Sciatic nerve (tissue), 2 donors: ENCODE results near the gene KCNAB1. TPM values are rescaled to one million over a fixed set of nuclear protein-coding genes. Genes with fewer than 3 reads are reported as not detected.
"Not testable (repeated sequence)": the region's sequence is repeated elsewhere in the genome, so short reads cannot be mapped to it uniquely, and the experiment has no call there.

ENCODE experiments used
- ATAC-seq: fragments of 200-7000 bp; cut with Tn5 transposase; one replicate; pipeline ENCODE4 v1.9.1; 2020; ENCODE audit warnings: mild to moderate bottlenecking, moderate library complexity
- DNase-seq: peaks from one replicate; pipeline ENCODE4 v3.0.0-alpha.2; 2020; ENCODE audit warnings: low spot score
- intact Hi-C: fragments of 100-400 bp; cut with DNase I; formaldehyde crosslinking; loops from one replicate; pipeline ENCODE4 v1.14.2; 2022
- total RNA-seq: library from RNA; stranded (reverse); fragmentation: NEBNext Ultra II Directional; extraction: Animal tissue kit (Norgen Biotek cat#: 25700); gene quantifications from one replicate; pipeline ENCODE4 v1.2.1, GENCODE V29; 2021
- donor health status: DM: no; HTN: no; CAD: no.
- donor health status: DM: no; HTN: no; CAD: no.

Gene KCNAB1
- total RNA-seq, 1 donor from 2014 or later: 6.2 TPM

DNA sequence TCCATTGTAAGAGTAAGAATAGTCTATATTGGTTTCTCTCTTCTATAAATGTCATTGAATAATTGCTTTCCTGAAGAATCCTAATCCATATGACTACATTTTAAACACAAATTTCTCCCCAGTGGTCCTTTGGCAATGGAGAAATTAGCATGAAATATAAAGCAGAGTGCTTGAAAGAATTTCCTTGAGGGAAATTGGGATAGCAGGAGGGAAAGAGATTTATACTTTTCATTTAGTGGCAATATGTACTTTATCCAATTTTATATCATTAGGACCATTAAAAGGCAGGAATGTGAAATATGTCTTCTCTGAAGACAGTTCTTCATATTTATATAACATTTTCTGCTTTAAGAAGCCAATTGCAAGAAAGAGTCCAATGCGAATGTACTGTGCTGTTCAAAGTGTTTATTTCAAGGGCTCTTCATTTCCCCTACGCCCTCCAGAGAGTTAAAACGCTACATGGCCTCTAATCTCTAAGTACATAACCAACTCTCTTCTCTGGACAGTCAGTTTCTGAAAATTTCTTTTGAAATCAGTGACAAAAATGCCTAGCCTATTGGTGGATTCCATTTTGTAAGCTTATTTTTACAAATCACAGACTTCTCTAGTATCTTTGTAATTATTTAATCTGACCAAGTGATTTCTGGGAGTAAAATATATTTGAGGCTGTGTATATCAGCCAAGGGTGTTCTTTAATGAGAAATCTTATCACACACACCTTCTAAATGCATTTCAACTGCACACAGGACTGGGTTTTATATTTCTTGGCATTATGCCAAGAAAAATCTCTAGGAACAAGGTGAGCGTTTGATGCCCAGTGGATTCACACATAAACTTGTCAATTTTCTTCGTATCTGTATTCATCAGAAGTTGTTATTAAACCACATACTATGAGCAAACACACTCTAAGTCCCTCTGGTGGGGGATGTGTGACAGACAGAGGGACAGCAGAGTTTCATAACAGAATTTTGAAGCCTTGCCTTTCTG is 51.2 kb downstream of the KCNAB1 start:
- intact Hi-C loops: no loop called here
- DNase-seq (no peak), ATAC-seq (no peak)

DNA sequence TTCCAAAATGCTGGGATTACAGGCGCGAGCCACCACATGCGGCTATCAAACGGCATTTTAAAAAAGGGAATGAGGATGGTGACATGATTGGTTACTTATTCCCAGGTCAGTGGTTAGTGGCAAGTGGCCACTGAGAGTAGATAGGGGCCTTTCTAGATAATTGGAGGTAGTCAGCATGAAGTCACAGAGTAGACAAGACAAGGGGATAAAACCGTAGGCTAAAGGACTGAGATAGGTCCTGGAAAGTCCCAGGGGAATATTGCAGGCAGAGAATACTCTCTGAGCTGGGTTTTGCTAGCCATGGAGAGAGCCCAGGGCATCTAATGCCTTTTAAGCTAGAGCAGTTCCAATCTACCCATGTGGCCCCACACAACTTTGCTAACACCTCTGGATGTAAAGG is 52.2 kb downstream of the KCNAB1 start:
- no peak for DNase-seq
- ATAC-seq: no peak
- intact Hi-C loops: no loop called here

DNA sequence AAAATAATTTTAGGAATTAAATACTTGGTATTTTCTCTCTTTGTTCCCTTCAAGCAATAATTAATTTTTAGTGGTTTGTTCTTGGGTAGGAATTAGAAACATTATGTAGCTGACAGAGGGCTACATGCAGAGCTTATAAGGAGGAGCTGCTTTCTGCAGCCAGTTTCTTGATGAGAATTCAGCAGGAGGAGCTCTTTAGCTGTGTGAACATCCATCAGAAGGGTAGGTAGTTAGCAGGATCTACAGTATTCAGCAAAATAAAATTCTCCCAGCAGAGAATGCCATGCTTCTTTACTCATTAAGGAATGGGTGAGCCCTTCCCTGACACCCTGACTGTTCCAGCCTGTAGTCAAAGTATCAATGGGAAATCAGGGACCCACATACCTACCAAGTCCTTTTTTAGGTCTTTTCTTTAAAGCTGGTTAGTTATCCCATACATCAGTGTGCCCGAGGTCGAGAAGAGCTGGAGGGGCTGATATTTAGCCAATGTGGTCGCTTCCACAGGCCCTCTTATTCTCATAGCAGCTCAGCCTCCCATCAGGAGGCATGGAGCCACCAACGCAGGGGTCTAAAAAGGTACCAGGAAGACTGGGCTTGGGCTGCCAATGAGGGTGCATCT is 54.0 kb downstream of the KCNAB1 start:
- intact Hi-C loops: no loop called here
- DNase-seq: no peak

DNA sequence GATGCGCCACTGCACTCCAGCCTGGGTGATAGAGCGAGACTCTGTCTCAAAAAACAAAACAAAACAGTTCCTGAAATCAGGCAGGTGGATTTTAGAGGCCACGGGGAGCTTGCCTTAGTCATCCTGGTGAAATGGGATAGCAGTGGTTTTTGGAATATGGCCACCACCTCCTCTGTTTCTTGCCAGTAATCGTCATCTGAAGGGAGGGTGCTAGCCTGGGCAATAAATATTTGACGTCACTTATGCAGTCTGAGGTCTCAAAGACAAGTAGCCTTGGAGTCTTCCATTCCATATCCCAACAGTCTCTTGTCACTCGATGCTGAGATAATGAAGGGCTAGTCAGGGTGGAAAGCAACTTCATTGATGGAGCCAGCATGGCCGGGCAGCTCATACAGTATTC is 55.2 kb downstream of the KCNAB1 start:
- ATAC-seq: no peak
- intact Hi-C loops: no loop called here
- DNase-seq: no peak

More for the DNA sequence above, 54.0 kb downstream of the KCNAB1 start:
- ATAC-seq: peak; percentile 76

DNA sequence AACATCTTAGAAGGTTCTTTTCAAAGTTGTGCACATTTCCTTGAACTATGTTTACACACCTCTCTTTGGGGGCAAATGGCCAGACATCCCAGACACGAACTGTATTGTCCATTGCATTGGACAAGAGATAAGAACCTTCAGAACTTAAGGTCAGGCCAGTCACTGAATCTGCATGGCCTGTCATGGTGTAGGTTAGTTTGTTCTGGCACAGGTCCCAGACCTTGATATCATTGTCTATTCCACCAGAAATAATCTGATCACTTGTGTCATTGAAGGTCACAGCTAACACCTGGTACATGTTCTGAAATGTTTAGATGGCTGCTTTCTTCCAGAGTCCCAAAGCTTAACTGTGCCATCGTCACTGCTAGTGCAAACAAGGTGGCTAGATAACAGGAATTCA is 55.7 kb downstream of the KCNAB1 start:
- ATAC-seq: no peak
- no peak for DNase-seq
- intact Hi-C loops: no loop called here

DNA sequence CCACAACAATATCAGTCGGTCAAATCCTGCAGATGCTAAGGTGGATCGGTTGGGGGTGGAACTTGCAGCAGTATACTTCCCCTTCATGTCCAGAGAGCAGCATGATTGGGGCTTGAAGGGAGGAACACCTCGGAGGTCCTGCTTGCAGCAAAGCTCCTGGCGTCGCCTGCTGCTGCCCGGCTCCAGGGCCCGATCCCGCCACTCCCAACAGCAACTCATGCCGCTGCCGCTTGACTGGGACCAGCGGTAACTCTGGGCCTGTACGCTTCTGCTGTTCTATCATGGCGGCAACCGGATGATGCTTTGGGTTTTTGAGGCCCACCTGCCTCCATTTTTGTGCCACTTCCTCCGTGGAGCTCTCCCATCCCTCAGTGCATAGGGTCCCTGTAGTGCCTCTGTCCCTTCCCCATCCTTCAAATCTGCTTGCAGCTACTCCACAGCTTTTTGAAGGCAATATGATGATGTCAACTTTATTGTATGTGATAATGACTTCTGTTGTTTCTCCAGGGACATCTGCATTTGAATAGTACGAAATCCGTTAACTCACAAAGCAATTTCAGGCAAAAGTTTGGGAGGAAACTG is 56.3 kb downstream of the KCNAB1 start:
- ATAC-seq (no peak), DNase-seq (no peak)
- intact Hi-C loops: no loop called here

DNA sequence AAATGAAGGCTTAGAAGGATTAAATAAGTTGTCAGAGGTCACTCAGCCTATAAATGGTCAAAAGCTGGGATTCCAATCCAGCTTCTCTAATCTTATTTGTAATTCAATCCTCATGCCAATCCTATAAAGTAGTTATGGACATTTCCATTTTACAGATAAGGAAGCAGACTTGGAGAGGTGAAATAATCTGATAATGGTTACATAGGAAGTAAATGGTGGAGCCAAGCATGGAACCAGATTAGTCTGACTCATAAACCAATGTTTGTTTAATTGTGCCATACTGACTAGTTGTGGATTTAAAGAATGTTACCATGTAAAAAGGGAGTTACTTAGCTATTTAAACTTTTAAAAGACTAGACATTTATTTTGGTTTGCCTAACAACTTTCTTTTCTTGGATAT is 59.7 kb downstream of the KCNAB1 start:
- ATAC-seq: no peak
- intact Hi-C loops: no loop called here
- DNase-seq: no peak

DNA sequence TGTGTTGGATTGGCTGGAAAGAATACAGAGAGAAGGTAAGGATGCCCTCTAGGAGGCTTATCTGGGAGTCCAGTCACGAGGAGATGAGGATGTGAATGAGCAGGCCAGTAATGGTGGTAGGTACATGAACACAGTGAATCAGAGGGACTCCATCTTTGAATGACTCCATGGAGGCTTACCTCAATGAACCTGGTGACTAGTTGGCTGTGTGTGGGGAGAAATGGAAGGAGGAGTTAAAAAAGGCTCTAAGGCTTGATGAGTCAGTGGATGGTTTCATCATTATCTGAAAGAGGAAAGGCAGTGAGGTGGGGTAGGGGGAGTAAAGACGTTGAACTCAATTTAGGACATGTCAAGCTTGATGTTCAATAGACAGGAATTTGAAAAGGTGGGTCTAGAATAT is 61.1 kb downstream of the KCNAB1 start:
- DNase-seq (no peak), ATAC-seq (no peak)
- intact Hi-C loops: no loop called here

DNA sequence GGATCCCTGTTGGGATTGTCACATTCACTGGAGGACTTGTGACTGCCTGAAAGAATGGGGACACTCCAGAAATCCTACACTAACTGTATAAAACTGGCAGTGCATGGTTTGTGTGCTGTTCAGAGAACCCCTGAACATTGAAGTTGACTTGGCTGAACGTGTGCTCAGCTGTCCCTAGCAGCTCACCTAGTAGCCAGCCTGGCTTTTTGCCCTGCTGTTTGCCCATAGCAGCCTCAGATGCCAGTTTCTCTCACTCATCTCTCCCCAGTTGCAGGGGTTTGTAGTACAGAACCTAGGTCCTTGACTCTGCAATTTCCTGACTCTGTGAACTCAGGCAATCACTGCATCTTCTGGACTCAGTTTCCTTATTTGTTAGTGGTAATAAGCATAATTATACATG is 63.0 kb downstream of the KCNAB1 start:
- DNase-seq (no peak), ATAC-seq (no peak)
- intact Hi-C loops: no loop called here

DNA sequence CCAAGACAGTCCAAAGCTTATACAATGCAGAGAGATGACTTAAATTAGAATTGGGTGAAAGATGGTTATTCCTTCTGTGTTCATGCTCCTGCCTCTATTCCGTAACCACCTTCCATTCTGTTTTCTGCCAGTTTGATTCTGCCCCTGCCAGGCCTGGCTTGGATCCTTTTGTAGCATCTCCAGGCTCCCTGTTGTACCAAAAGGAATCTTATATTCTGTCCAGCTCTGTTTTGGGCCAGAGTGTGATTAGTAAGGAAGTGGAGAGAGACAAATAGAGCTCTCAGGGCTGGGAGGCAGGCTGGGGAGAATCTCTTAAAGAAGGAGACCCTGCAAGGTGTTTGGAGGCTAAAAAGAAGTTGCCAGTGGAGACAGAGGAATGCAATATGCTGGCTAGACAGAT is 63.8 kb downstream of the KCNAB1 start:
- DNase-seq: no peak
- intact Hi-C loops: no loop called here
- no peak for ATAC-seq

DNA sequence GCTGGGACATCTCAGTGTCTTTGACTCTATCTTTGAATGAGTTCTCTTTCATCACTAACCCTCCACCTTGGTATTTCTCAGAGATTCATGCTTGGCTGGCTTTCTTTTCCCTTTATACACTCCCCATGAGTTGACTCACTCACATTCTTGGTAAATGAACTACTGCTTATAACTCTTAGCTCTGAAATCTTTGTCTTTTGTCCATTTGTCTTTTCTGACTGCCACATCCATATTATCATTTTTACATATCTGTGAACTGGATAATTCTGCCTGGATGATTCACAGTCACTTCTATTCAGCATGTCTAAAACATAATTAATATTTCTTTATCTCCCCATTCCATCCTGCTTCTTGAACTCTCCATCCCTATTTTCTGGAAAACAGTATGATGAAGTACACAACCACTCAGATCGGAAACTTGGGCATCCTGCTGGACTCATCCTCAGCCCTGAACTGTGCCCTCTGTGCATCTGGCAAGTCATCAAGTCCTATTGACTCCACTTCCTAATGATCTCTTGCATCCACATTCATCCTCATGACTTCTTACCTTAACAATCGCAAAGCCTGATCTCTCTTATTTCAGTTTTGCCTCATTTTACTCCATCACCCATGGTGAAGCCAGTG is 66.9 kb downstream of the KCNAB1 start:
- ATAC-seq: no peak
- DNase-seq: no peak
- intact Hi-C loops: no loop called here

DNA sequence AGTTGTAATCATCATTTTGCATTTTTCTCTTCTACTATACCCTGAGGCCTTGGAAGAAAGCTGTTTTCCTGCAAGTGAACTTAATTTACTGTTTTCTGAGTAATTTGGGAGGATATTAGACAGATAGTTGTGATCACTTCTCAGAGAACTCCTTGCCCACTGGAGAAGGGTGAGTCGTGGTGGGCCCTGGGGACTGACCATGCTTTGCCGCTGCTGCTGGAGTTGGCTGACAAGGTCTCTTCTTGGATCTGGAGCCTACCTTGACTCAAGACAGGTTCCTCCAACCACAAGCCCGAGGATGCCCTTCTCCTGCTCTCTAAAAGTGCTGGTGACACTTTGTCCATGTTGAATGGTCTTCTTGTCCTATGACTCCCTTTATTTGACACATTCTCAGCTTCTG is 68.4 kb downstream of the KCNAB1 start:
- ATAC-seq (no peak), DNase-seq (no peak)
- intact Hi-C loops: no loop called here

DNA sequence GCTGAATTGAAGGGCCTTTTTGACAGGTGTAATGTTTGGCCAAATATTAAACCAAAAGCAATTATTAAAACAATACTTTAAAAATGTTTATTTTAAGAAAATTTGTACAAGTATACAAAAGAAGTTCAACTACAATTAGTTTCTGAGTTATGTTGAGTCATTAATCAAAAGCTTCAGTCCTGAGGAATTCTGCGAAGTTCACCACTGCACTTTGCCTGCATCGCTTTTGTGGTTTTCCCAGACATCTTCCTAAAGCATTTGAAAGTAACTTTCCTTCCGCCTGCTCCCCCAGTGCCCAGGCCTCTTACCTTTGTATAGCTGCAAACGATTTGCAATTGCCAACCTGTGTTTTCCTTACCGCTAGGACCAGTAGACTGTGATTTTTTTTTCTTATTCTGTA is 69.5 kb downstream of the KCNAB1 start:
- ATAC-seq: no peak
- intact Hi-C loops: no loop called here
- DNase-seq: no peak

DNA sequence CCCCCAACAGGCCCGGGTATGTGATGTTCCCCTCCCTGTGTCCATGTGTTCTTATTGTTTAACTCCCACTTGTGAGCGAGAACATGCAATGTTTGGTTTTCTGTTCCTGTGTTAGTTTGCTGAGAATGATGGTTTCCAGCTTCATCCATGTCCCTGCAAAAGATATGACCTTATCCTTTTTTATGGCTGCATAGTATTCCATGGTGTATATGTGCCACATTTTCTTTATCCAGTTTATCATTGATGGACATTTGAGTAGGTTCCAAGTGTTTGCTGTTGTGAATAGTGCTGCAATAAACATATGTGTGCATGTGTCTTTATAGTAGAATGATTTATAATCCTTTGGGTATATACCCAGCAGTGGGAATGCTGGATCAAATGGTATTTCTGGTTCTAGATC is 74.6 kb downstream of the KCNAB1 start:
- DNase-seq, intact Hi-C loops, ATAC-seq: not testable (repeated sequence)

DNA sequence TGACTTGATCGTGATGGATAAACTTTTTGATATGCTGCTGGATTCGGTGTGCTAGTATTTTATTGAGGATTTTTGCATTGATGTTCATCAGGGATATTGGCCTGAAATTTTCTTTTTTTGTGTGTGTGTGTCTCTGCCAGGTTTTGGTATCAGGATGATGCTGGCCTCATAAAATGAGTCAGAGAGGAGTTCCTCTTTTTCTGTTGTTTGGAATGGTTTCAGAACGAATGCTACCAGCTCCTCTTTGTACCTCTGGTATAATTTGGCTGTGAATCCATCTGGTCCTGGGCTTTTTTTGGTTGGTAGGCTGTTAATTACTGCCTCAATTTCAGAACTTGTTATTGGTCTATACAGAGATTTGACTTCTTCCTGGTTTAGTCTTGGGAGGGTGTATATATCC is 76.8 kb downstream of the KCNAB1 start:
- ATAC-seq, intact Hi-C loops, DNase-seq: not testable (repeated sequence)

DNA sequence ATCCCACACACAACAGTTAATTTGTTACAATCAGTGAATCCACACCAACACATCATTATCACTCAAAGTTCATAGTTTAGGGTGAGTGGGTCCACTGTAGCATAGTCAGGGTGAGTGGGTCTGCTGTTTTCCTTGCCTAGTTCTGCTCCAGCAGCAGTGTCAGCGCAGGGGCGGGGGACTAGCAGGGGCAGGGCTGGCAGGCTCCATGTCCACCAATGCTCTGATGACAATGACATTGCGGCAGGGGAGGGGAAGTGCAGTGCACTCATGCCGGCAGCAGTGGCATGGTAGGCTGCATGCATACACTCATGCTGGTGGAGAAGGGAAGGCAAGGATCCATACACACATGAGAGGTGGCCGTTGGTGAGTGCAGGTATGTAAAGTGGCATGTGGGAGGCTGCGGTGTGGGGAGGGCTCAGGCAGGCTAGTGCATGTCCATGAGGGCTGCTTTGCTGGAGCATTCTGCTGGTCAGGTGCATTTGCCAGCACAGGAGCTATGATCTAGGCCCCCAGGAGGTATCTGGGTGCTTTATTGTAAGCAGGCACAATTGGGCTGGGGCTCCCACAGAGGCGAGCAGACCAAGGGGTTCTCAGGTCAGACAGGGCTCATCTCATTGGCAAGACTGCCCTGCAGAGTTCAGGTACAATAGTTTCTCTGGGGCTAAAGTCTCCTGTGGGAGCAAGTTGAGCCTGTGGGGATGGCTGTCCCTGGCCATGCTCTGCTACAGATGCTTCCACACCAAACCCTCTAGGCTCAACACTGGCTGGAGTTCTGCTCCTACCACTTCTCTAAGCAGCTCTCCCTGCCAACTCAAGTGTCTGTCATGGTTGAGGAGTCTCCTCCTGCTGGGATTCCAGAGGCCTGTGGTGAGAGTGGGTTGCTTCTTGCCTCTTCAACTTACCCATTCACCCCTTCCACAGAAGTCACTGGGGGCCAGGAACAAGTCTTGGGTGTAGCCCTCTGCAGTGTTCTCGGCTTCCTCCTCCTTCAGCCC is 81.3 kb downstream of the KCNAB1 start:
- DNase-seq (no peak), ATAC-seq (no peak)
- intact Hi-C loops: no loop called here

DNA sequence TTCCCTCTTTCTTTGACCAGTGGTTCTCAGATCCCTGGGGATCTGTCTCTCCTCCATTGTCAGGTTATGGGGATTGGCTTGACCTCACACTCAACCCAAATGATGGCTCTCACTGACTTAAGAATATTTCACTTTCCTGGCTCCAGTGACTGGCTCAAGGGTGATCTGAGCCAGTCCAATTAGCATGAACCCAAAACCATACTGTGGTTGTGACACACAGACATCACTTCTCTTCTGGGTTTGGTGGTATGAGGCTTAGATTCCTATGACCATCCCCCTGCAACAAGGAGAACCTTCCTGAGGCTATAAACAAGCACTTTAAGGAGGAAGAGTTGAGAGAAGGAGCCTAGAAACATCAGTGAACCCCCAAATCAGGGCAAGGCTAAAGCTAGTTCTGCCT is 85.8 kb downstream of the KCNAB1 start:
- ATAC-seq (no peak), DNase-seq (no peak)
- intact Hi-C loops: no loop called here

DNA sequence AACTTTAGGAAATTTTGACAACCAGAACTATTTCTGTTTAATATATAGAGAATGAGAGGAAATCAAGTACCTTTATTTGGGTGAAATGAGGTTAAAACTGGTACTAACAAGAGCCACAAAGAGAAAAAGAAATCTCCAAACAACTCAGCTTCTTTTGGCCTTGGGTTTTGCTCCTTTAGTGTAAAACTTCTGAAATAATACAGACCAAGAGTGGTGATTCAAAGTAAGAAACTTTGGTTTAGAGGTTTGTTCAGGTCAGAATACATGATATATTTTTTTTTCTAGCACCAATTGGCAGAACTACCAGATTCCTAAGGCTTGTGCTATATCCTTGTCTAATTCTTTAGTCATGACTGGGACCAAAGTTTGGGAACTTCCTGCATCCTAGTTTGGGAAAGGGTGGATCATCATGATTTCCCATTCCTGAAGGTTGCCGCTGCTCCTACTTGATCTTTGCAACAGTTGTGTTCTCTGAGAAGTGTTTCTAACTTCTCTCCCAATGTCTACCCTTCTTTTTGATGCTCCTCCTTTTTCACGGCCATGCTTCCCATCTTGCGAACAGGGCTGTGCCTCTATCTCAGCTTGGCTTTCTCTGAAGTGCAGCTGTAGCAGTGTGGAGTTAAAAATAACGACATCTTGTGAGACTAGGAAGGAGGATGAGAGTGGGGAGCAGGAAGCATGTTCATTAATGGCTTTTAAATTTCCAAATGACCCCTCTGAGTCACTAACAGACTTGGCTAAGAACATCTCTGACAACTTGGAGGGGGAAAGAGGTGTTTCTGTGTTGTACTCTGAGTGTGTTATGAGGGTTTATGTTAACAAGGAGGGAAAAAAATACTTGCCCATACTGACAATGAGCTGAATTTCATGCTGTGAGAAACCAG is 87.7 kb downstream of the KCNAB1 start:
- intact Hi-C loops: no loop called here
- DNase-seq (no peak), ATAC-seq (no peak)
